Liver (tissue), 9 donors: ENCODE data around the gene GLI3. TPM values are rescaled to one million over a fixed set of nuclear protein-coding genes. Genes with fewer than 3 reads are reported as not detected.

Experiments used
- DNase-seq: peaks from one replicate; pipeline ENCODE4 v3.0.0-alpha.2; 2017; ENCODE audit warnings: low spot score
- H3K27ac ChIP-seq, 2 donors: one replicate each; pipeline ENCODE4 v1.7.0; 2013; ENCODE audit warnings: inconsistent platforms in 2 of 2, low read length in 2 of 2, control low read depth in 1 of 2, low read depth in 1 of 2, mild to moderate bottlenecking in 1 of 2
- H3K27me3 ChIP-seq, 4 donors: one replicate each; pipeline versions ENCODE4 v1.6.1 to v1.7.0; 2013; ENCODE audit warnings: low read length in 3 of 4, inconsistent platforms in 1 of 4, mild to moderate bottlenecking in 1 of 4, moderate library complexity in 1 of 4; ENCODE audit not compliant: control insufficient read depth in 4 of 4, insufficient read depth in 4 of 4
- H3K36me3 ChIP-seq, 4 donors: one replicate each; pipeline versions ENCODE4 v1.6.1 to v1.7.0; 2013; ENCODE audit warnings: low read length in 3 of 4, mild to moderate bottlenecking in 3 of 4, low read depth in 1 of 4, moderate library complexity in 1 of 4; ENCODE audit not compliant: control insufficient read depth in 4 of 4, insufficient read depth in 3 of 4
- H3K4me1 ChIP-seq, 4 donors: one replicate each; pipeline versions ENCODE4 v1.6.1 to v1.7.0; 2013; ENCODE audit warnings: low read length in 3 of 4, mild to moderate bottlenecking in 3 of 4, moderate library complexity in 1 of 4; ENCODE audit not compliant: control insufficient read depth in 4 of 4, insufficient read depth in 4 of 4
- H3K4me3 ChIP-seq, 3 donors: one replicate each; pipeline versions ENCODE4 v1.6.1 to v1.7.0; 2013; ENCODE audit warnings: low read length in 3 of 3, control low read depth in 1 of 3, low read depth in 1 of 3, mild to moderate bottlenecking in 1 of 3
- H3K9ac ChIP-seq, 2 donors: one replicate each; pipeline ENCODE4 v1.7.0; 2013; ENCODE audit warnings: low read length in 2 of 2, mild to moderate bottlenecking in 2 of 2, moderate library complexity in 2 of 2, control low read depth in 1 of 2, low read depth in 1 of 2
- H3K9me3 ChIP-seq, 4 donors: one replicate each; pipeline versions ENCODE4 v1.6.1 to v1.7.0; 2013; ENCODE audit warnings: low read length in 3 of 4; ENCODE audit not compliant: control insufficient read depth in 4 of 4
- EGR1 ChIP-seq, 2 donors: IDR thresholded peaks; 2 replicates each; pipeline ENCODE4 v1.6.1; 2016 to 2018; ENCODE audit warnings: antibody characterized with exemption in 2 of 2, low read depth in 2 of 2
- FOXA1 ChIP-seq: IDR thresholded peaks from 2 replicates; pipeline ENCODE4 v1.6.1; 2016; ENCODE audit warnings: antibody characterized with exemption
- FOXA2 ChIP-seq: IDR thresholded peaks from 2 replicates; pipeline ENCODE4 v1.6.1; 2016; ENCODE audit warnings: antibody characterized with exemption
- GABPA ChIP-seq, 2 donors: IDR thresholded peaks in 1 of 2; conservative IDR thresholded peaks in 1 of 2; 2 replicates each; pipeline ENCODE4 v1.6.1; 2016; ENCODE audit warnings: antibody characterized with exemption in 2 of 2, mild to moderate bottlenecking in 1 of 2, moderate library complexity in 1 of 2
- HNF4A ChIP-seq, 2 donors: conservative IDR thresholded peaks; 2 replicates each; pipeline ENCODE4 v1.6.1; 2016; ENCODE audit warnings: antibody characterized with exemption in 2 of 2, mild to moderate bottlenecking in 2 of 2
- HNF4G ChIP-seq: IDR thresholded peaks from 2 replicates; pipeline ENCODE4 v1.6.1; 2016; ENCODE audit warnings: antibody characterized with exemption
- JUND ChIP-seq, 2 donors: IDR thresholded peaks; 2 replicates each; pipeline ENCODE4 v1.6.1; 2016; ENCODE audit warnings: antibody characterized with exemption in 2 of 2
- NR2F2 ChIP-seq: IDR thresholded peaks from 2 replicates; pipeline ENCODE4 v1.6.1; 2016; ENCODE audit warnings: antibody characterized with exemption
- RAD21 ChIP-seq, 2 donors: IDR thresholded peaks; 2 replicates each; pipeline ENCODE4 v1.6.1; 2016; ENCODE audit warnings: antibody characterized with exemption in 2 of 2, mild to moderate bottlenecking in 2 of 2
- RXRA ChIP-seq, 2 donors: IDR thresholded peaks; 2 replicates each; pipeline ENCODE4 v1.6.1; 2017 to 2018; ENCODE audit warnings: antibody characterized with exemption in 2 of 2, mild to moderate bottlenecking in 1 of 2
- SP1 ChIP-seq: IDR thresholded peaks from 2 replicates; pipeline ENCODE4 v1.6.1; 2018; ENCODE audit warnings: antibody characterized with exemption, mild to moderate bottlenecking
- TAF1 ChIP-seq: conservative IDR thresholded peaks from 2 replicates; pipeline ENCODE4 v1.6.1; 2016; ENCODE audit warnings: antibody characterized with exemption, mild to moderate bottlenecking
- YY1 ChIP-seq: IDR thresholded peaks from 2 replicates; pipeline ENCODE4 v1.6.1; 2016; ENCODE audit warnings: antibody characterized with exemption, mild to moderate bottlenecking
- WGBS: extraction: QIAGEN DNeasy Blood & Tissue Kit; methylation state at CpG from one replicate; pipeline ENCODE4 v1.1.7; 2013; 5-methylcytosine and 5-hydroxymethylcytosine counted together
- polyA plus RNA-seq, 2 donors: library from polyadenylated mRNA; stranded (reverse) in 1 of 2; unstranded in 1 of 2; fragments of 200-250 nt in 1 of 2; fragments of >200 nt in 1 of 2; fragmentation: Nextera tagmentation in 1 of 2; extraction: Ambion mirVana in 1 of 2; gene quantifications; one replicate each; pipeline versions ENCODE4 v1.2.1 to v1.2.3, GENCODE V29; 2013 to 2015
- total RNA-seq, 2 donors: library from RNA; depleted of rRNA; stranded (reverse); fragments of >200 nt; gene quantifications; one replicate each; pipeline ENCODE4 v1.2.3, GENCODE V29; 2014
- TF ChIP-seq, protein P1 (sequence below): IDR thresholded peaks from 2 replicates; pipeline ENCODE4 v1.6.1; 2016; ENCODE audit warnings: antibody characterized with exemption
- TF ChIP-seq, protein P2 (sequence below): IDR thresholded peaks from 2 replicates; pipeline ENCODE4 v1.6.1; 2016; ENCODE audit warnings: antibody characterized with exemption, mild to moderate bottlenecking
- TF ChIP-seq, protein P3 (sequence below): IDR thresholded peaks from 2 replicates; pipeline ENCODE4 v1.6.1; 2016; ENCODE audit warnings: antibody characterized with exemption
- TF ChIP-seq, protein P4 (sequence below): fragments of 150-350 bp; IDR thresholded peaks from 2 replicates; pipeline ENCODE4 v1.5.1; 2017; ENCODE audit warnings: improper control_type of control experiment, low read depth, low read length; ENCODE audit not compliant: missing input control
- TF ChIP-seq, protein P5 (sequence below): IDR thresholded peaks from 2 replicates; pipeline ENCODE4 v1.6.1; 2016; ENCODE audit warnings: antibody characterized with exemption
- donor health status: healthy.
- donor health status: healthy.
- donor health status: healthy.
- donor health status: healthy.
- donor health status: healthy.

Gene GLI3
- total and polyA plus RNA-seq, 4 donors, result 0.09 to 0.42 (median 0.26) TPM

DNA sequence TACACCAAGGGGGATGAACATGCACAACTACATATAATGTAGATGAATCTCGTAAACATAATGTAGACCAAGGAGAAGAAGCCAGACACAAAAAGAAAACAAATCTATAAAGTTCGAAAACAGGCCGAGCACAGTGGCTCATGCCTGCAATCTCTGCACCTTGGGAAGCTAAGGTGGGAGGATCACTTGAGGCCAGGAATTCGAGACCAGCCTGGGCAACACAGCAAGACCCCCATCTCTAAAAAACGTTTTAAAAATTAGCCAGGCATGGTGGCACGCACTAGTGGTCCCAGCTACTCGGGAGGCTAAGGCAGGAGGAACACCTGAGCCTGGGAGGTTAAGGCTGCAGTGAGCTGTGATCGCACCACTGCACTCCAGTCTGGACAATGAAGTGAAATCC lies 68.5 kb downstream of the GLI3 start:
- H3K36me3 ChIP-seq, result no peaks in the 10 kb centered on the region
- no peak overlapping the region for H3K4me3 ChIP-seq
- H3K4me1 ChIP-seq, result no peaks in the 10 kb centered on the region
- H3K9ac ChIP-seq, result no peak overlapping the region
- 82% methylated on average over 8 of the region's 8 CpGs for WGBS
- no peak overlapping the region for H3K27ac ChIP-seq
- no peaks in the 10 kb centered on the region for H3K27me3 ChIP-seq
- TF ChIP-seq, protein P1, sequence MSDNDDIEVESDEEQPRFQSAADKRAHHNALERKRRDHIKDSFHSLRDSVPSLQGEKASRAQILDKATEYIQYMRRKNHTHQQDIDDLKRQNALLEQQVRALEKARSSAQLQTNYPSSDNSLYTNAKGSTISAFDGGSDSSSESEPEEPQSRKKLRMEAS, result no peak
- no peak for TF ChIP-seq NR2F2
- TF ChIP-seq FOXA1, result no peak
- no peak for TF ChIP-seq HNF4G
- TF ChIP-seq RAD21 (IDR thresholded peaks at IDR 0.05), result no peak
- TF ChIP-seq TAF1, result no peak
- TF ChIP-seq SP1, result no peak
- TF ChIP-seq JUND (IDR thresholded peaks at IDR 0.05), result no peak
- TF ChIP-seq GABPA (IDR thresholded peaks at IDR 0.05 in 1 of 2, conservative IDR thresholded peaks at IDR 0.05 in 1 of 2), result no peak
- TF ChIP-seq HNF4A (conservative IDR thresholded peaks at IDR 0.05), result no peak
- TF ChIP-seq, protein P2, sequence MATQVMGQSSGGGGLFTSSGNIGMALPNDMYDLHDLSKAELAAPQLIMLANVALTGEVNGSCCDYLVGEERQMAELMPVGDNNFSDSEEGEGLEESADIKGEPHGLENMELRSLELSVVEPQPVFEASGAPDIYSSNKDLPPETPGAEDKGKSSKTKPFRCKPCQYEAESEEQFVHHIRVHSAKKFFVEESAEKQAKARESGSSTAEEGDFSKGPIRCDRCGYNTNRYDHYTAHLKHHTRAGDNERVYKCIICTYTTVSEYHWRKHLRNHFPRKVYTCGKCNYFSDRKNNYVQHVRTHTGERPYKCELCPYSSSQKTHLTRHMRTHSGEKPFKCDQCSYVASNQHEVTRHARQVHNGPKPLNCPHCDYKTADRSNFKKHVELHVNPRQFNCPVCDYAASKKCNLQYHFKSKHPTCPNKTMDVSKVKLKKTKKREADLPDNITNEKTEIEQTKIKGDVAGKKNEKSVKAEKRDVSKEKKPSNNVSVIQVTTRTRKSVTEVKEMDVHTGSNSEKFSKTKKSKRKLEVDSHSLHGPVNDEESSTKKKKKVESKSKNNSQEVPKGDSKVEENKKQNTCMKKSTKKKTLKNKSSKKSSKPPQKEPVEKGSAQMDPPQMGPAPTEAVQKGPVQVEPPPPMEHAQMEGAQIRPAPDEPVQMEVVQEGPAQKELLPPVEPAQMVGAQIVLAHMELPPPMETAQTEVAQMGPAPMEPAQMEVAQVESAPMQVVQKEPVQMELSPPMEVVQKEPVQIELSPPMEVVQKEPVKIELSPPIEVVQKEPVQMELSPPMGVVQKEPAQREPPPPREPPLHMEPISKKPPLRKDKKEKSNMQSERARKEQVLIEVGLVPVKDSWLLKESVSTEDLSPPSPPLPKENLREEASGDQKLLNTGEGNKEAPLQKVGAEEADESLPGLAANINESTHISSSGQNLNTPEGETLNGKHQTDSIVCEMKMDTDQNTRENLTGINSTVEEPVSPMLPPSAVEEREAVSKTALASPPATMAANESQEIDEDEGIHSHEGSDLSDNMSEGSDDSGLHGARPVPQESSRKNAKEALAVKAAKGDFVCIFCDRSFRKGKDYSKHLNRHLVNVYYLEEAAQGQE, result no peak
- TF ChIP-seq, protein P3, sequence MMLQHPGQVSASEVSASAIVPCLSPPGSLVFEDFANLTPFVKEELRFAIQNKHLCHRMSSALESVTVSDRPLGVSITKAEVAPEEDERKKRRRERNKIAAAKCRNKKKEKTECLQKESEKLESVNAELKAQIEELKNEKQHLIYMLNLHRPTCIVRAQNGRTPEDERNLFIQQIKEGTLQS, result no peak
- no peak for TF ChIP-seq YY1
- no peak for TF ChIP-seq RXRA (IDR thresholded peaks at IDR 0.05)
- H3K9me3 ChIP-seq, result no peaks in the 10 kb centered on the region
- no peak for DNase-seq

DNA sequence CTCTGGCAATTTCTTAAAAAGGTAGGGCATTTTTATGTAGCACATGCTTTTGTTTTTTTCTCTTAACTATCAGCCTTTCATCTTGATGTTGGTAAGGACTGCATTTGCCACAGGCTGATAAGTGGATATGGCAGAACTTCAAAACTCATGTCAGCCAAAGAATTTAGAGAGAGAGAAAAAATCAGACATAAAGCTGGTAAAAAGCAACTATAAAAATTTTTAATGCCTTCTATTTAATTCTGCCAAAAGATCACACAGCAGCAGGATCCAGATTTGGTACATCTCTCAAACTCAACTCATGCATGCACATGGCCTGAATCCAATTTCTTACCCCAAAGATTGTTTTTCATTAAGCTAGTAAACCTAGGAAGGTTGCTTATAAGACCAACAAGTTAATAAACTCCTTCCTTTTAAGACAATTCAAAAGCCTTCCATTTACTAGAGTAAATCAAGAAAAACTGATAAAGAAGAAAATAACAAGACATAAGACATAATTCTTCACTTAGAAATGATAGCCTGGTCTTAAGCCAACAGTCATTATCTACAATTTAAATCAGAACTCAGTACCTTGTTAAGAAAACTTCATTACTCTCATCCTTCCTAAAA lies 69.3 kb downstream of the GLI3 start:
- Histone ChIP-seq H3K36me3 (no peaks in the 10 kb centered on the region), H3K27me3 (no peaks in the 10 kb centered on the region), H3K4me1 (no peaks in the 10 kb centered on the region), H3K9me3 (no peaks in the 10 kb centered on the region), H3K27ac (no peak overlapping the region), H3K9ac (no peak overlapping the region), H3K4me3 (no peak overlapping the region)
- no peak for DNase-seq
- no peak for TF ChIP-seq RAD21 (IDR thresholded peaks at IDR 0.05)
- TF ChIP-seq NR2F2, result no peak
- TF ChIP-seq, protein P3, result no peak
- no peak for TF ChIP-seq SP1
- TF ChIP-seq EGR1 (IDR thresholded peaks at IDR 0.05; ENCODE audit: low read depth in 2 of 2), result no peak
- TF ChIP-seq, protein P4, sequence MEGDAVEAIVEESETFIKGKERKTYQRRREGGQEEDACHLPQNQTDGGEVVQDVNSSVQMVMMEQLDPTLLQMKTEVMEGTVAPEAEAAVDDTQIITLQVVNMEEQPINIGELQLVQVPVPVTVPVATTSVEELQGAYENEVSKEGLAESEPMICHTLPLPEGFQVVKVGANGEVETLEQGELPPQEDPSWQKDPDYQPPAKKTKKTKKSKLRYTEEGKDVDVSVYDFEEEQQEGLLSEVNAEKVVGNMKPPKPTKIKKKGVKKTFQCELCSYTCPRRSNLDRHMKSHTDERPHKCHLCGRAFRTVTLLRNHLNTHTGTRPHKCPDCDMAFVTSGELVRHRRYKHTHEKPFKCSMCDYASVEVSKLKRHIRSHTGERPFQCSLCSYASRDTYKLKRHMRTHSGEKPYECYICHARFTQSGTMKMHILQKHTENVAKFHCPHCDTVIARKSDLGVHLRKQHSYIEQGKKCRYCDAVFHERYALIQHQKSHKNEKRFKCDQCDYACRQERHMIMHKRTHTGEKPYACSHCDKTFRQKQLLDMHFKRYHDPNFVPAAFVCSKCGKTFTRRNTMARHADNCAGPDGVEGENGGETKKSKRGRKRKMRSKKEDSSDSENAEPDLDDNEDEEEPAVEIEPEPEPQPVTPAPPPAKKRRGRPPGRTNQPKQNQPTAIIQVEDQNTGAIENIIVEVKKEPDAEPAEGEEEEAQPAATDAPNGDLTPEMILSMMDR, result no peak
- no peak for TF ChIP-seq YY1
- TF ChIP-seq TAF1, result no peak
- no peak for TF ChIP-seq RXRA (IDR thresholded peaks at IDR 0.05)
- TF ChIP-seq GABPA (IDR thresholded peaks at IDR 0.05 in 1 of 2, conservative IDR thresholded peaks at IDR 0.05 in 1 of 2), result no peak
- TF ChIP-seq, protein P5, sequence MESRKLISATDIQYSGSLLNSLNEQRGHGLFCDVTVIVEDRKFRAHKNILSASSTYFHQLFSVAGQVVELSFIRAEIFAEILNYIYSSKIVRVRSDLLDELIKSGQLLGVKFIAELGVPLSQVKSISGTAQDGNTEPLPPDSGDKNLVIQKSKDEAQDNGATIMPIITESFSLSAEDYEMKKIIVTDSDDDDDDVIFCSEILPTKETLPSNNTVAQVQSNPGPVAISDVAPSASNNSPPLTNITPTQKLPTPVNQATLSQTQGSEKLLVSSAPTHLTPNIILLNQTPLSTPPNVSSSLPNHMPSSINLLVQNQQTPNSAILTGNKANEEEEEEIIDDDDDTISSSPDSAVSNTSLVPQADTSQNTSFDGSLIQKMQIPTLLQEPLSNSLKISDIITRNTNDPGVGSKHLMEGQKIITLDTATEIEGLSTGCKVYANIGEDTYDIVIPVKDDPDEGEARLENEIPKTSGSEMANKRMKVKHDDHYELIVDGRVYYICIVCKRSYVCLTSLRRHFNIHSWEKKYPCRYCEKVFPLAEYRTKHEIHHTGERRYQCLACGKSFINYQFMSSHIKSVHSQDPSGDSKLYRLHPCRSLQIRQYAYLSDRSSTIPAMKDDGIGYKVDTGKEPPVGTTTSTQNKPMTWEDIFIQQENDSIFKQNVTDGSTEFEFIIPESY, result no peak
- TF ChIP-seq JUND (IDR thresholded peaks at IDR 0.05), result no peak
- TF ChIP-seq, protein P1, result no peak
- TF ChIP-seq FOXA2, result no peak
